ENCODE results near the gene STARD13. TPM values are rescaled to one million over a fixed set of nuclear protein-coding genes. Genes with fewer than 3 reads are reported as not detected.

The STARD13 gene
- total RNA-seq, 1 donor from 2014 or later, result 61.0 TPM

GRCh38 chr13:33183431-33184111 lies 102.0 kb downstream of the STARD13 start:
- no peaks in the 10 kb centered on the region for H3K36me3 ChIP-seq
- intact Hi-C loops (cut with DNase I), result no loop called here
- no peak for DNase-seq
- no peak overlapping the region for H3K4me3 ChIP-seq
- H3K9me3 ChIP-seq, result no peaks in the 10 kb centered on the region
- no peak overlapping the region for H3K27ac ChIP-seq
- H3K27me3 ChIP-seq (ENCODE audit: low read depth), result no peaks in the 10 kb centered on the region
- TF ChIP-seq CTCF (IDR thresholded peaks at IDR 0.05), result no peak
- peaks cover 25% of the 10 kb centered on the region for H3K4me1 ChIP-seq
- ATAC-seq, result no peak

- no peak for TF ChIP-seq CTCF (IDR thresholded peaks at IDR 0.05)
- intact Hi-C loops (cut with DNase I), result no loop called here
- no peaks in the 10 kb centered on the region for H3K27me3 ChIP-seq (ENCODE audit: low read depth)
- H3K9me3 ChIP-seq, result no peaks in the 10 kb centered on the region
- DNase-seq (no peak), ATAC-seq (no peak)
- no peak overlapping the region for H3K27ac ChIP-seq
- no peaks in the 10 kb centered on the region for H3K36me3 ChIP-seq
- peaks cover 25% of the 10 kb centered on the region for H3K4me1 ChIP-seq
- H3K4me3 ChIP-seq, result no peak overlapping the region
Observed at GRCh38 chr13:33182729-33183128, 102.8 kb downstream of the STARD13 start.

- intact Hi-C loops (cut with DNase I), result no loop called here
- no peaks in the 10 kb centered on the region for H3K27me3 ChIP-seq (ENCODE audit: low read depth)
- H3K27ac ChIP-seq, result no peak overlapping the region
- no peak for TF ChIP-seq CTCF (IDR thresholded peaks at IDR 0.05)
- no peak for DNase-seq
- H3K36me3 ChIP-seq, result no peaks in the 10 kb centered on the region
- peaks cover 13% of the 10 kb centered on the region for H3K4me1 ChIP-seq
- no peaks in the 10 kb centered on the region for H3K9me3 ChIP-seq
- ATAC-seq, result no peak
- no peak overlapping the region for H3K4me3 ChIP-seq
Observed at GRCh38 chr13:33181264-33181663, 104.3 kb downstream of the STARD13 start.

- H3K27ac ChIP-seq, result no peak overlapping the region
- intact Hi-C loops (cut with DNase I), result no loop called here
- no peaks in the 10 kb centered on the region for H3K27me3 ChIP-seq (ENCODE audit: low read depth)
- TF ChIP-seq CTCF (IDR thresholded peaks at IDR 0.05), result no peak
- no peaks in the 10 kb centered on the region for H3K9me3 ChIP-seq
- DNase-seq (no peak), ATAC-seq (no peak)
- no peak overlapping the region for H3K4me3 ChIP-seq
- H3K36me3 ChIP-seq, result no peaks in the 10 kb centered on the region
- H3K4me1 ChIP-seq, result peaks cover 12% of the 10 kb centered on the region
Observed at GRCh38 chr13:33180122-33180804, 105.3 kb downstream of the STARD13 start.

- H3K4me3 ChIP-seq, result no peak overlapping the region
- intact Hi-C loops (cut with DNase I), result no loop called here
- DNase-seq, result no peak
Observed at GRCh38 chr13:33179463-33179862, 106.1 kb downstream of the STARD13 start.

More at GRCh38 chr13:33179463-33179862, 106.1 kb downstream of the STARD13 start:
- Histone ChIP-seq H3K36me3 (no peaks in the 10 kb centered on the region), H3K27ac (no peak overlapping the region), H3K9me3 (no peaks in the 10 kb centered on the region), H3K4me1 (peaks cover 12% of the 10 kb centered on the region), H3K27me3 (ENCODE audit: low read depth) (no peaks in the 10 kb centered on the region)
- ATAC-seq, result no peak
- no peak for TF ChIP-seq CTCF (IDR thresholded peaks at IDR 0.05)

Measured in lower lobe of right lung (tissue), 2 donors.